ENCODE measurements around the gene SLC9A8. TPM values are rescaled to one million over a fixed set of nuclear protein-coding genes. Genes with fewer than 3 reads are reported as not detected.

The SLC9A8 gene
- total and polyA plus RNA-seq, 9 of the 15 experiments (the other 6 are each of a cell fraction or from before 2014, with no cell fraction given) = 0.56 to 9.7 (median 5.0) TPM

DNA sequence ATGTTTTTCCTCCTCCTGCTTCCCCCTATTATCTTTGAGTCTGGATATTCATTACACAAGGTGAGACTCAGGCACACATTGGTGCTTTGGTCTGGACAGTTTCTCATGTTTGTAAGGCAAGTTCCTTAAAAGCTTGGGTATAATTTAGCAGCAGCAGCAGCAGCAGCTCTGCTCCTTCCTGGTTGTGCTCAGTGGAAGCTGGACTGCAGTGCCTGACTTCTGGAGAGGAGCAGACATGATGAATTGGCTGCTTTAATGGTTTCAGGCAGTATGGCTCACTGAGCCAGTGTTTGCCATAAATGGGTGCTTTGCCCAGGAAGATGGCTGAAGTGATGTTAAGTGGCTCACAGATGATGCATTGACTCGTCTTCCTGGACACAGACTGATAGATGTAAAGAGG is 32.4 kb downstream of the SLC9A8 start:
- 44% methylated on average over 1 of the region's 1 CpG for WGBS (ENCODE audit: insufficient coverage, low coverage, missing lambda C conversion rate)
- H3K79me2 ChIP-seq (ENCODE audit: control insufficient read depth, insufficient read depth, low read length) = no peaks in the 10 kb centered on the region
- no peaks in the 10 kb centered on the region for H4K20me1 ChIP-seq (replicated peaks; ENCODE audit: control insufficient read depth, insufficient read depth, low read length)
- no peak overlapping the region for H3K27ac ChIP-seq (ENCODE audit: extremely low read depth, low read depth, low read length)
- FAIRE-seq = no peak
- H3K4me1 ChIP-seq (replicated peaks in 1 of 2; ENCODE audit: control insufficient read depth in 2 of 2, insufficient read depth in 2 of 2, low read length in 2 of 2) = peaks cover 4 to 6% of the 10 kb centered on the region in 2 experiments; a peak in 2 of 5 replicates
- H3K27me3 ChIP-seq (ENCODE audit: control insufficient read depth in 2 of 2, insufficient read depth in 2 of 2, low read length in 2 of 2) = no peaks in the 10 kb centered on the region
- BruUV-seq (replicated peaks) = no TSS peak
- no peak overlapping the region for H3K4me2 ChIP-seq (ENCODE audit: insufficient read depth, low read length)
- H3K4me3 ChIP-seq = no peak overlapping the region
- no peak overlapping the region for H3K9ac ChIP-seq (ENCODE audit: insufficient read depth in 1 of 2, low read depth in 2 of 2, low read length in 2 of 2)
- DNase-seq (ENCODE audit: extremely low read depth in 1 of 4, low spot score in 3 of 4) = no peak
- intact Hi-C loops (cut with micrococcal nuclease) = no loop called here
- TF ChIP-seq HDAC6 (IDR thresholded peaks at IDR 0.05; ENCODE audit: low read depth, low read length) (no peak), DIDO1 (tag; IDR thresholded peaks at IDR 0.05; ENCODE audit: low read depth) (no peak), ZNF395 (CRISPR knock-in tag; IDR thresholded peaks at IDR 0.05) (no peak), BDP1 (IDR thresholded peaks at IDR 0.05; ENCODE audit: insufficient read depth, insufficient read length) (no peak), TCF7 (IDR thresholded peaks at IDR 0.05; ENCODE audit: borderline replicate concordance) (no peak)
- H3K9me3 ChIP-seq (replicated peaks; ENCODE audit: control insufficient read depth, insufficient read depth, low read depth, low read length) = no peaks in the 10 kb centered on the region
- H2AFZ ChIP-seq (ENCODE audit: low read depth, low read length) = no peak overlapping the region
- in situ Hi-C loops (cut with MboI) = loop anchor here (5.0 kb wide), 1 partner anchor 233 kb away; no protein-coding TSS in a partner anchor
- ChIA-PET CTCF (ENCODE audit: low intra/inter-chr PET ratio) (interaction anchor here (4.6 kb wide), 1 partner anchor 234 kb away, joined by 70 read pairs; no protein-coding TSS in a partner anchor), POLR2A (interaction anchor here (0.5 to 2.4 kb wide), 5 partner anchors 12 to 553 kb away, joined by 3 to 5 read pairs (median 4); partner anchors contain the start of gene B4GALT5)
- H3K36me3 ChIP-seq (ENCODE audit: control insufficient read depth, insufficient read depth, low read length) = peaks cover 37% of the 10 kb centered on the region; the same call in 2 of the 3 replicates
- no peak for ATAC-seq
- H3K9me1 ChIP-seq (ENCODE audit: control insufficient read depth, insufficient read depth, low read length) = no peaks in the 10 kb centered on the region

Measured in K562 (cell line).